HL-60 (cell line): ENCODE measurements around the gene RGS10.

Experiments used
- DNase-seq, 2 experiments: peaks; one replicate each; pipeline ENCODE4 v3.0.0-alpha.2; 2010 to 2020; ENCODE audit warnings: low read depth in 1 of 2, low spot score in 1 of 2
- H3K27ac ChIP-seq: fragments of 250-450 bp; sonication (Bioruptor Pico); replicated peaks from 2 replicates; pipeline ENCODE4 v1.5.1; 2020; ENCODE audit warnings: mild to moderate bottlenecking, moderate library complexity
- H3K27me3 ChIP-seq: fragments of 250-450 bp; sonication (Bioruptor Pico); 2 replicates; pipeline ENCODE4 v1.5.1; 2021; ENCODE audit warnings: mild to moderate bottlenecking, moderate library complexity; ENCODE audit not compliant: insufficient read depth, poor library complexity, severe bottlenecking
- H3K4me3 ChIP-seq: replicated peaks from 2 replicates; pipeline ENCODE4 v1.5.1; 2011; ENCODE audit warnings: mild to moderate bottlenecking, control low read depth, low read length; ENCODE audit not compliant: insufficient read depth
- CTCF ChIP-seq: IDR thresholded peaks from one replicate; pipeline ENCODE4 v1.5.1; 2011; ENCODE audit warnings: low read length, control low read depth, inconsistent platforms; ENCODE audit not compliant: insufficient read depth
- GABPA ChIP-seq: IDR thresholded peaks from 2 replicates; pipeline ENCODE4 v1.6.1; 2012; ENCODE audit warnings: low read depth
- POLR2AphosphoS5 ChIP-seq: IDR thresholded peaks from 2 replicates; pipeline ENCODE4 v1.6.1; 2012; ENCODE audit warnings: low read depth
- REST ChIP-seq: IDR thresholded peaks from 2 replicates; pipeline ENCODE4 v1.6.1; 2012; ENCODE audit warnings: low read depth; ENCODE audit not compliant: insufficient replicate concordance
- SPI1 ChIP-seq: IDR thresholded peaks from 2 replicates; pipeline ENCODE4 v1.6.1; 2012; ENCODE audit warnings: low read depth, mild to moderate bottlenecking, borderline replicate concordance

RGS10 gene

GRCh38 chr10:119470920-119471702 is 71.4 kb downstream of the RGS10 start:
- no peak overlapping the region for H3K4me3 ChIP-seq
- no peak for DNase-seq
- TF ChIP-seq POLR2AphosphoS5, result no peak
- no peak for TF ChIP-seq REST
- no peak for TF ChIP-seq CTCF
- no peak for TF ChIP-seq SPI1
- TF ChIP-seq GABPA, result no peak
- H3K27me3 ChIP-seq, result no peaks in the 10 kb centered on the region
- no peak overlapping the region for H3K27ac ChIP-seq

GRCh38 chr10:119469846-119470245 is 72.7 kb downstream of the RGS10 start:
- no peak for DNase-seq
- no peak for TF ChIP-seq POLR2AphosphoS5
- no peak for TF ChIP-seq REST
- no peak for TF ChIP-seq CTCF
- TF ChIP-seq GABPA, result no peak
- no peak overlapping the region for H3K27ac ChIP-seq
- no peak overlapping the region for H3K4me3 ChIP-seq
- H3K27me3 ChIP-seq, result no peaks in the 10 kb centered on the region

- Histone ChIP-seq H3K4me3 (no peak overlapping the region), H3K27me3 (no peaks in the 10 kb centered on the region), H3K27ac (no peak overlapping the region)
- TF ChIP-seq REST (no peak), CTCF (no peak), GABPA (no peak), POLR2AphosphoS5 (no peak), SPI1 (no peak)
- no peak for DNase-seq
Observed at GRCh38 chr10:119469325-119469707, 73.2 kb downstream of the RGS10 start.
